T-helper 1 cell treated with Interleukin-12 subunit alpha and Interleukin-12 subunit beta and Interleukin-4 antibody, amounts not matched to agents 30 μg/mL and 1 μg/mL, for 36 hours (primary cell): ENCODE measurements around the gene GRK1.

Experiments
- H3K27ac Mint-ChIP-seq: one replicate; pipeline ENCODE4 v1.8.0; 2021; ENCODE audit warnings: mild to moderate bottlenecking, mixed read lengths
- H3K27me3 Mint-ChIP-seq: one replicate; pipeline ENCODE4 v1.8.0; 2021; ENCODE audit warnings: low read depth, mixed read lengths
- H3K36me3 Mint-ChIP-seq: one replicate; pipeline ENCODE4 v1.8.0; 2021; ENCODE audit warnings: low read depth, mixed read lengths
- H3K4me1 Mint-ChIP-seq: one replicate; pipeline ENCODE4 v1.8.0; 2021; ENCODE audit warnings: low read depth, mixed read lengths
- H3K4me3 Mint-ChIP-seq: one replicate; pipeline ENCODE4 v1.8.0; 2021; ENCODE audit warnings: mild to moderate bottlenecking, moderate library complexity, mixed read lengths
- H3K9me3 Mint-ChIP-seq: one replicate; pipeline ENCODE4 v1.8.0; 2021; ENCODE audit warnings: mixed read lengths

Gene GRK1

GRCh38 chr13:113763961-113764792, 97.2 kb downstream of the GRK1 start:
- Mint-ChIP-seq H3K9me3 (no peaks in the 10 kb centered on the region), H3K4me3 (no peak overlapping the region), H3K27me3 (peaks cover 39% of the 10 kb centered on the region)

GRCh38 chr13:113764793-113765563, 98.0 kb downstream of the GRK1 start:
- Mint-ChIP-seq H3K4me3 (no peak overlapping the region), H3K27ac (no peak overlapping the region), H3K9me3 (no peaks in the 10 kb centered on the region), H3K4me1 (peaks cover under 1% of the 10 kb centered on the region), H3K27me3 (peaks cover 31% of the 10 kb centered on the region), H3K36me3 (no peaks in the 10 kb centered on the region)

More at GRCh38 chr13:113763961-113764792, 97.2 kb downstream of the GRK1 start:
- H3K27ac Mint-ChIP-seq, result no peak overlapping the region
- H3K36me3 Mint-ChIP-seq, result no peaks in the 10 kb centered on the region
- H3K4me1 Mint-ChIP-seq, result peaks cover 7% of the 10 kb centered on the region

GRCh38 chr13:113765564-113765910, 98.5 kb downstream of the GRK1 start:
- Mint-ChIP-seq H3K4me3 (no peak overlapping the region), H3K27me3 (peaks cover 25% of the 10 kb centered on the region), H3K4me1 (no peaks in the 10 kb centered on the region), H3K36me3 (no peaks in the 10 kb centered on the region), H3K27ac (no peak overlapping the region), H3K9me3 (no peaks in the 10 kb centered on the region)

- H3K27me3 Mint-ChIP-seq, result peaks cover 19% of the 10 kb centered on the region
- H3K27ac Mint-ChIP-seq, result no peak overlapping the region
- H3K9me3 Mint-ChIP-seq, result no peaks in the 10 kb centered on the region
- H3K4me3 Mint-ChIP-seq, result no peak overlapping the region
- H3K4me1 Mint-ChIP-seq, result no peaks in the 10 kb centered on the region
- no peaks in the 10 kb centered on the region for H3K36me3 Mint-ChIP-seq
Measured at GRCh38 chr13:113766035-113766800, 99.2 kb downstream of the GRK1 start.

- peaks cover 1% of the 10 kb centered on the region for H3K9me3 Mint-ChIP-seq
- no peaks in the 10 kb centered on the region for H3K36me3 Mint-ChIP-seq
- peaks cover 7% of the 10 kb centered on the region for H3K27me3 Mint-ChIP-seq
- H3K4me1 Mint-ChIP-seq, result peaks cover 5% of the 10 kb centered on the region
- H3K4me3 Mint-ChIP-seq, result no peak overlapping the region
- no peak overlapping the region for H3K27ac Mint-ChIP-seq
Measured at GRCh38 chr13:113767366-113767765, 100.3 kb downstream of the GRK1 start.

- H3K4me1 Mint-ChIP-seq, result peaks cover 6% of the 10 kb centered on the region
- no peak overlapping the region for H3K4me3 Mint-ChIP-seq
- H3K27ac Mint-ChIP-seq, result no peak overlapping the region
- no peaks in the 10 kb centered on the region for H3K36me3 Mint-ChIP-seq
- peaks cover 6% of the 10 kb centered on the region for H3K9me3 Mint-ChIP-seq
- peaks cover 5% of the 10 kb centered on the region for H3K27me3 Mint-ChIP-seq
Measured at GRCh38 chr13:113768018-113768905, 101.2 kb downstream of the GRK1 start.

GRCh38 chr13:113769106-113769505, 102.1 kb downstream of the GRK1 start:
- no peaks in the 10 kb centered on the region for H3K27me3 Mint-ChIP-seq
- no peaks in the 10 kb centered on the region for H3K36me3 Mint-ChIP-seq
- H3K9me3 Mint-ChIP-seq, result peaks cover 6% of the 10 kb centered on the region
- peaks cover 6% of the 10 kb centered on the region for H3K4me1 Mint-ChIP-seq
- H3K27ac Mint-ChIP-seq, result no peak overlapping the region
- no peak overlapping the region for H3K4me3 Mint-ChIP-seq

- Mint-ChIP-seq H3K4me1 (peaks cover 6% of the 10 kb centered on the region), H3K9me3 (peaks cover 6% of the 10 kb centered on the region), H3K27ac (no peak overlapping the region), H3K4me3 (no peak overlapping the region), H3K27me3 (no peaks in the 10 kb centered on the region), H3K36me3 (no peaks in the 10 kb centered on the region)
Measured at GRCh38 chr13:113769881-113770280, 102.9 kb downstream of the GRK1 start.

- H3K27me3 Mint-ChIP-seq, result no peaks in the 10 kb centered on the region
- H3K4me3 Mint-ChIP-seq, result no peak overlapping the region
- peaks cover 6% of the 10 kb centered on the region for H3K9me3 Mint-ChIP-seq
- no peak overlapping the region for H3K27ac Mint-ChIP-seq
- H3K36me3 Mint-ChIP-seq, result no peaks in the 10 kb centered on the region
- peaks cover 6% of the 10 kb centered on the region for H3K4me1 Mint-ChIP-seq
Measured at GRCh38 chr13:113770441-113770840, 103.4 kb downstream of the GRK1 start.

- no peaks in the 10 kb centered on the region for H3K27me3 Mint-ChIP-seq
- H3K4me3 Mint-ChIP-seq, result no peak overlapping the region
- no peak overlapping the region for H3K27ac Mint-ChIP-seq
- peaks cover 6% of the 10 kb centered on the region for H3K9me3 Mint-ChIP-seq
- no peaks in the 10 kb centered on the region for H3K36me3 Mint-ChIP-seq
- H3K4me1 Mint-ChIP-seq, result peaks cover 6% of the 10 kb centered on the region
Measured at GRCh38 chr13:113770937-113771336, 103.9 kb downstream of the GRK1 start.

GRCh38 chr13:113771709-113772331, 104.8 kb downstream of the GRK1 start:
- H3K4me3 Mint-ChIP-seq, result no peak overlapping the region
- H3K27ac Mint-ChIP-seq, result no peak overlapping the region
- H3K9me3 Mint-ChIP-seq, result peaks cover 6% of the 10 kb centered on the region
- H3K27me3 Mint-ChIP-seq, result no peaks in the 10 kb centered on the region
- peaks cover 6% of the 10 kb centered on the region for H3K4me1 Mint-ChIP-seq
- H3K36me3 Mint-ChIP-seq, result no peaks in the 10 kb centered on the region

- Mint-ChIP-seq H3K27ac (no peak overlapping the region), H3K36me3 (no peaks in the 10 kb centered on the region), H3K4me3 (no peak overlapping the region), H3K9me3 (peaks cover 6% of the 10 kb centered on the region), H3K27me3 (peaks cover 9% of the 10 kb centered on the region), H3K4me1 (peaks cover 6% of the 10 kb centered on the region)
Measured at GRCh38 chr13:113774177-113775107, 107.4 kb downstream of the GRK1 start.
